Measurements from ENCODE around the gene FXYD7. TPM values are rescaled to one million over a fixed set of nuclear protein-coding genes. Genes with fewer than 3 reads are reported as not detected.

Gene FXYD7, protein sequence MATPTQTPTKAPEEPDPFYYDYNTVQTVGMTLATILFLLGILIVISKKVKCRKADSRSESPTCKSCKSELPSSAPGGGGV
- total RNA-seq, result not detected in 2 replicates

DNA sequence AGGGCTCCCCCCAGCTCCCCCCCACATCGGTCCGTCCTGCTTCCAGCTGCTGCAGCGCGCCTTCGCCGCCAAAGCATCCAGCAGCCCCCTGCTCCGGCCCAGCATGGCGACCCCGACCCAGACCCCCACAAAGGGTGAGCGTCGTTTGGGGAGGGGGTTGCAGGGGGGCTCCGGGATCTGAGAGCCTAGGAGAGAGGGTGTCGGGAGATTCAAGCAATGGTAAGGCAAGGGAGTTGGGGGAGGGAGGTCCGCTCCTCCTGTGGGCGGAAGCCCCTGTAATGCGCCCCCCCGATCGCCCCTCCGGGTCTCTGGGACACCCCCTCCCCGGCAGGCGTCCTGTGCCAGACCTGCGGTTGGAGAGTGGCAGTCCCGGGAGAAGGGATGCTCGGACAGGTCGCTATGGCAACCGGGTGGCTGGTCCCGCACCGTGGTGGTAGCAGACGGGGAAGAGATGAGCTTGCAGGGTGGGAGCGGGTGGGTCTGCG is at the start of gene FXYD7:
Gene FXYD7, plus strand, starts transcription at position 25 of the 485 bp plus-strand sequence. Its CDS starts 79 bp downstream, at position 104.

GRCh38 chr19:35115177-35115951 is 27.7 kb upstream of the FXYD7 start, which contains the start of gene FXYD3:
TSS of gene FXYD3 (plus strand) at chr19:35115823. CDS start at chr19:35119377, 3,554 bp downstream.

DNA sequence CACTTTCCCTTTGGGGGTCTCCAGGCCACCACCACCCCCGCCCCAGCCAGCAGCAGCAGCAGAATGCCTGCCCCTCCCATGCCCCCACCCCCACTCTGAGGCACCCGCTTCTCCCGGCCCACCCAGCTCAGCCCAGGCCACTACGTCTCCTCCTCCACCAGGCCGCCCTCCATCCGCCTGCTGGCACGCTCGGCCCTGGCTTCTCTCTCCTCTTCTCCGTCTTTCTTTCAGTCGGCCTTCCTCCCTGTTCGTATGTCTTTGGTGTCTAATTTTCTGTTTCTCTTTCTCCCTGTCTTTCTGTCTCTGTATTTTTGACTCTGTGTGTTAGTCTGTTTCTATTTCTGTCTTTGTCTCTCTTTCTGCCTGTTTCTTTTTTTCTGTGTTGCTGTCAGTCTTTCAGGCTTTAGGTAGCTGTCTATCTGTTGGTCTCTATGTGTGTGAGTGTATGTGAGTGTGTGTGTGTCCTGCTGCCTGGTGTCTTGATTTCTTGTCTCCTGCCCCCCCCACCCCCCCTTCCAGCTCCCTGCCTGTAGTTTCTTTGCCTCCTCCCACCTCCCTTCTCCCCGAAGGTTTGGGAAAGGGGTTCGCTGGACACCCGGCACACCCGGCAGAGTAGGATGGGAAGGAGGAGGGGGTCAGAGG is 8.3 kb upstream of the FXYD7 start, which contains the start of gene LGI4:
Gene LGI4, minus strand, starts transcription at position 459 of the 642 bp plus-strand sequence. Its CDS starts 379 bp downstream, at position 80.

DNA sequence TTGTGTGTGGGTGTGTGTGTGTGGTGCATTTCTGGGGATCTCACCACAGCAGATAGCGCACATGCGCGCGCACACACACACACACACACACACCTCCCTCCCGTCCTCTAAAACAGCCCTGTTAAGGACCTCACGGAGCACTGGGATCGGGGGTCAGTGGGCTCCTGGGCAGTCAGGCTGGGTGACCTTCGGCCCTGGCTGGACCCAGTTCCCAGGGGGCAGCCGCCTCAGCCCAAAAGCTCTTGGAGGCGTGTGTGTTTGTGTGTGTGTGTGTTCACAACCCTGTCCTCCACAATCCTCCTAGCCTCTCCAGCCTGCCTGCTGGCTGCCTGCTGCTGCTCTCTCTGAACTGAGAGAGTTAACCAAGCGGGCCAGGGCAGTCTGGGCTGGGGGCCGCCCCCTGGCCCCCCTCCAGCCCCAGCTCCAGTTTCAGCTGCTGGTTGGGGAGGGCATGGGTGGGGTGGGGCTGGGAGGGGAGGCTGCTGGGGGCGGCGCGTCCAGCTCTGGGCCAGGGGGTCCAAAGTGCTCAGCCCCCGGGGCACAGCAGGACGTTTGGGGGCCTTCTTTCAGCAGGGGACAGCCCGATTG is 4.7 kb upstream of the FXYD7 start, which contains the start of gene FXYD1:
Gene FXYD1, plus strand, starts transcription at position 520 of the 588 bp plus-strand sequence. CDS start 1,256 bp downstream, outside the sequence.

DNA sequence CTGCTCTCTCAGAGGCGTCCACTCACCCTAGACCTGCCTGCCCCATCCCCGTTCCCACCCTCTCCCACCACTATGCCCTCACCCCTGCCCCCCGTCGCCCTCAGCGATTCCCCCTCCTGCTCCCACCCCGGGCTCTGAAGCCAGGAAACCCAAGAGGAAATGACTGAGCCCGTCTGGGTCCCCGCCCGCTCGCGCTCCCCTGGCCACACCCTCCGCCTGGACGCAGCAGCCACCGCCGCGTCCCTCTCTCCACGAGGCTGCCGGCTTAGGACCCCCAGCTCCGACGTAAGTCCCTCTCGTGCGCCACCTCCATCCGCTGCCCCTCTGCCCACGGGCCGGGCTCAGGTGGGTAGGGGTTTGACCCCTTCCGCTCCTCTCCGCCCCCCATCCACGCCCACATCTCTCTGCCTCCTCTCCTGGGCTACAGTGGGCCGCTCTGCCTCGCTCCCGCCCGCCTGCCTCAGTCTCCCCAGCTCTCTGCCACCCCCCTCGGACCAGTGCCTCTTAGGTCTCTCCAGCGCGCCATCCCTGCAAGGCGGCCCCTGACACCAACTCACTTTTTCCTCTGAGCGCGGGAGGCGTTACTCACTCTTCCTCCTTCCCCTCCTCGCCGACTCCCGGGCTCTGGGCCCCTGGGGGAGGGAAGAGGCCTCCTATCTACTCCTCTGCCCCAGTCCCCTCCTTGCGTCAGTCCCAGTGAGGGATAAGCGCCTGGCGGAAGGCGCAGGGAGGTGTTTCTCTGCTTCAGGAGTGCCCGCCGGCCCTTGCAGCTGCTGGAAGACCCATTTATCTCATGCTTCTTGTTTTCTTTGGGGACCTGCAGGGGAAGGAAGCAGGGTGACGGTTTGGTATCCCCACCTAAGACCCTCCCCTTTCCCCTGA is 11.7 kb downstream of the FXYD7 start, which contains the start of gene FXYD5:
Gene FXYD5, plus strand, starts transcription at position 211 of the 882 bp plus-strand sequence. CDS start 816 bp downstream, outside the sequence.

Small RNA genes within 50 kb of the gene (small RNA-seq; reads per million reads assigned to genes)
- not detected for gene AC020907.2

Other genes starting within 250 kb of the FXYD7 start
- 3.7 and 4.5 TPM in 2 replicates for gene ZNF30, start 216.4 kb upstream of the FXYD7 start, total RNA-seq
- gene ZNF792, start 179.0 kb upstream of the FXYD7 start, total RNA-seq, result 5.1 and 5.5 TPM in 2 replicates
- gene GRAMD1A, start 142.9 kb upstream of the FXYD7 start, total RNA-seq, result 23.9 and 27.3 TPM in 2 replicates
- gene SCN1B, start 112.8 kb upstream of the FXYD7 start, total RNA-seq, result 17.2 and 17.6 TPM in 2 replicates
- gene HPN, start 101.5 kb upstream of the FXYD7 start, total RNA-seq, result 0.32 and 0.39 TPM in 2 replicates
- gene FXYD3, start 27.4 kb upstream of the FXYD7 start, total RNA-seq, result not detected in 2 replicates
- not detected in 2 replicates for gene LGI4, start 8.2 kb upstream of the FXYD7 start, total RNA-seq
- 0.32 and 0.52 TPM in 2 replicates for gene FXYD1, start 4.4 kb upstream of the FXYD7 start, total RNA-seq
- gene FXYD5, start 11.5 kb downstream of the FXYD7 start, total RNA-seq, result 46.0 and 64.4 TPM in 2 replicates
- not detected in 2 replicates for gene FAM187B, start 85.5 kb downstream of the FXYD7 start, total RNA-seq
- gene LSR, start 105.7 kb downstream of the FXYD7 start, total RNA-seq, result 0.11 and 0.13 TPM in 2 replicates
- 45.9 and 51.5 TPM in 2 replicates for gene USF2, start 125.7 kb downstream of the FXYD7 start, total RNA-seq
- under 0.01 TPM in 1 of 2 replicates, not detected in the other for gene HAMP, start 139.3 kb downstream of the FXYD7 start, total RNA-seq
- not detected in 2 replicates for gene MAG, start 148.9 kb downstream of the FXYD7 start, total RNA-seq
- gene CD22, start 185.9 kb downstream of the FXYD7 start, total RNA-seq, result under 0.01 and 0.97 TPM in 2 replicates
- not detected in 2 replicates for gene FFAR1, start 204.6 kb downstream of the FXYD7 start, total RNA-seq
- gene FFAR3, start 215.2 kb downstream of the FXYD7 start, total RNA-seq, result not detected in 2 replicates
- not detected in 2 replicates for gene GPR42, start 227.8 kb downstream of the FXYD7 start, total RNA-seq

Measured in articular chondrocyte of knee joint (primary cell).